H9 (cell line): Measurements from ENCODE around the gene ARSJ. TPM values are rescaled to one million over a fixed set of nuclear protein-coding genes. Genes with fewer than 3 reads are reported as not detected.

Experiments
- DNase-seq: peaks from one replicate; pipeline ENCODE4 v3.0.0-alpha.2; 2017
- H2AFZ ChIP-seq: one replicate; pipeline ENCODE4 v1.6.1; 2013; ENCODE audit warnings: mild to moderate bottlenecking, low read length, control low read depth, moderate library complexity
- H2AK5ac ChIP-seq: 2 replicates; pipeline ENCODE4 v1.6.1; 2013; ENCODE audit warnings: low read length, control low read depth, mixed read lengths; ENCODE audit not compliant: insufficient read length
- H2BK120ac ChIP-seq: one replicate; pipeline ENCODE4 v1.6.1; 2013; ENCODE audit warnings: low read depth, mild to moderate bottlenecking, low read length, control low read depth, inconsistent platforms; ENCODE audit not compliant: poor library complexity, severe bottlenecking
- H2BK12ac ChIP-seq: 2 replicates; pipeline ENCODE4 v1.6.1; 2013; ENCODE audit warnings: low read length, control low read depth, mixed read lengths, low read depth; ENCODE audit not compliant: insufficient read length
- H2BK15ac ChIP-seq: 2 replicates; pipeline ENCODE4 v1.6.1; 2013; ENCODE audit warnings: low read depth, low read length, control low read depth
- H2BK20ac ChIP-seq: one replicate; pipeline ENCODE4 v1.6.1; 2013; ENCODE audit warnings: low read depth, mild to moderate bottlenecking, low read length, control low read depth, inconsistent platforms; ENCODE audit not compliant: poor library complexity, severe bottlenecking
- H2BK5ac ChIP-seq: 2 replicates; pipeline ENCODE4 v1.6.1; 2013; ENCODE audit warnings: low read length, control low read depth, mixed read lengths; ENCODE audit not compliant: insufficient read length
- H3K14ac ChIP-seq: 2 replicates; pipeline ENCODE4 v1.6.1; 2013; ENCODE audit warnings: low read length, control low read depth; ENCODE audit not compliant: insufficient read depth
- H3K18ac ChIP-seq: 2 replicates; pipeline ENCODE4 v1.6.1; 2013; ENCODE audit warnings: low read depth, mild to moderate bottlenecking, mixed read lengths, low read length, control low read depth; ENCODE audit not compliant: insufficient read length
- H3K23ac ChIP-seq: 2 replicates; pipeline ENCODE4 v1.6.1; 2013; ENCODE audit warnings: low read length, control low read depth, mixed read lengths, low read depth; ENCODE audit not compliant: insufficient read length
- H3K23me2 ChIP-seq: 2 replicates; pipeline ENCODE4 v1.6.1; 2013; ENCODE audit warnings: low read depth, mild to moderate bottlenecking, mixed read lengths, low read length, control low read depth; ENCODE audit not compliant: insufficient read length, poor library complexity, severe bottlenecking
- H3K27ac ChIP-seq: 2 replicates; pipeline ENCODE4 v1.5.1; 2013; ENCODE audit warnings: low read length, control low read depth, mixed read lengths, low read depth; ENCODE audit not compliant: insufficient read length
- H3K27me3 ChIP-seq: 2 replicates; pipeline ENCODE4 v1.6.1; 2013; ENCODE audit warnings: low read length, control low read depth, inconsistent platforms; ENCODE audit not compliant: insufficient read depth
- H3K4ac ChIP-seq: 2 replicates; pipeline ENCODE4 v1.6.1; 2013; ENCODE audit warnings: low read depth, mild to moderate bottlenecking, control low read depth, inconsistent platforms, low read length, moderate library complexity
- H3K4me1 ChIP-seq: 2 replicates; pipeline ENCODE4 v1.6.1; 2013; ENCODE audit warnings: low read length, control low read depth, inconsistent platforms; ENCODE audit not compliant: insufficient read depth
- H3K4me2 ChIP-seq: 2 replicates; pipeline ENCODE4 v1.6.1; 2013; ENCODE audit warnings: low read length, control low read depth, mixed read lengths; ENCODE audit not compliant: insufficient read length, insufficient read depth
- H3K56ac ChIP-seq: 2 replicates; pipeline ENCODE4 v1.6.1; 2013; ENCODE audit warnings: low read depth, mild to moderate bottlenecking, mixed read lengths, low read length, control low read depth; ENCODE audit not compliant: insufficient read length
- H3K79me1 ChIP-seq: 2 replicates; pipeline ENCODE4 v1.6.1; 2013; ENCODE audit warnings: low read depth, mild to moderate bottlenecking, moderate library complexity, low read length, control low read depth, inconsistent platforms; ENCODE audit not compliant: insufficient read depth, poor library complexity, severe bottlenecking
- H3K79me2 ChIP-seq: 2 replicates; pipeline ENCODE4 v1.6.1; 2013; ENCODE audit warnings: low read length, control low read depth, inconsistent platforms; ENCODE audit not compliant: insufficient read depth
- H3K9ac ChIP-seq: 2 replicates; pipeline ENCODE4 v1.6.1; 2013; ENCODE audit warnings: low read length, control low read depth, mixed read lengths; ENCODE audit not compliant: insufficient read length; ENCODE audit errors: extremely low read depth
- H3K9me3 ChIP-seq: one replicate; pipeline ENCODE4 v1.6.1; 2013; ENCODE audit warnings: low read depth, low read length, inconsistent platforms; ENCODE audit not compliant: control insufficient read depth
- H3T11ph ChIP-seq: one replicate; pipeline ENCODE4 v1.6.1; 2013; ENCODE audit warnings: mild to moderate bottlenecking, low read length, control low read depth, inconsistent platforms
- H4K20me1 ChIP-seq: one replicate; pipeline ENCODE4 v1.6.1; 2013; ENCODE audit not compliant: control insufficient read depth, insufficient read length, insufficient read depth
- H4K5ac ChIP-seq: 2 replicates; pipeline ENCODE4 v1.6.1; 2013; ENCODE audit warnings: low read depth, mild to moderate bottlenecking, mixed read lengths, low read length, control low read depth; ENCODE audit not compliant: insufficient read length
- H4K8ac ChIP-seq: replicated peaks from 2 replicates; pipeline ENCODE4 v1.6.1; 2013; ENCODE audit warnings: low read length, control low read depth, mixed read lengths, low read depth; ENCODE audit not compliant: insufficient read length
- H4K91ac ChIP-seq: 2 replicates; pipeline ENCODE4 v1.6.1; 2013; ENCODE audit warnings: low read depth, mild to moderate bottlenecking, moderate library complexity, mixed read lengths, low read length, control low read depth; ENCODE audit not compliant: insufficient read length
- H3K27ac Mint-ChIP-seq, 3 experiments: 2 replicates in 2 of 3; 3 replicates in 1 of 3; pipeline ENCODE4 v1.8.0; 2020 to 2021; ENCODE audit warnings: mixed read lengths in 3 of 3, mild to moderate bottlenecking in 1 of 3, moderate library complexity in 1 of 3
- H3K27me3 Mint-ChIP-seq: 2 replicates; pipeline ENCODE4 v1.8.0; 2021; ENCODE audit warnings: low read depth, mild to moderate bottlenecking, moderate library complexity, mixed read lengths
- H3K36me3 Mint-ChIP-seq, 3 experiments: 2 replicates in 2 of 3; 3 replicates in 1 of 3; pipeline ENCODE4 v1.8.0; 2020 to 2021; ENCODE audit warnings: low read depth in 3 of 3, mixed read lengths in 3 of 3; ENCODE audit not compliant: insufficient read depth in 1 of 3
- H3K4me1 Mint-ChIP-seq, 2 experiments: 2 replicates each; pipeline ENCODE4 v1.8.0; 2020; ENCODE audit warnings: mixed read lengths in 2 of 2
- H3K4me3 Mint-ChIP-seq, 2 experiments: 2 replicates in 1 of 2; 3 replicates in 1 of 2; pipeline ENCODE4 v1.8.0; 2020 to 2021; ENCODE audit warnings: mild to moderate bottlenecking in 2 of 2, mixed read lengths in 2 of 2, moderate library complexity in 1 of 2
- H3K9me3 Mint-ChIP-seq, 2 experiments: 2 replicates in 1 of 2; 3 replicates in 1 of 2; pipeline ENCODE4 v1.8.0; 2020; ENCODE audit warnings: mild to moderate bottlenecking in 2 of 2, mixed read lengths in 2 of 2, moderate library complexity in 1 of 2
- CTCF ChIP-seq: fragments of 200-600 bp; sonication (generic); conservative IDR thresholded peaks from 3 replicates; pipeline ENCODE4 v1.8.0; 2021; ENCODE audit warnings: antibody characterized with exemption, mild to moderate bottlenecking
- WGBS: extraction: QIAGEN DNeasy Blood & Tissue Kit; methylation state at CpG from one replicate; pipeline ENCODE4 v1.1.7; 2013; ENCODE audit warnings: missing lambda C conversion rate, low lambda C conversion rate, mixed read lengths; ENCODE audit not compliant: insufficient read length; ENCODE audit errors: extremely low coverage; 5-methylcytosine and 5-hydroxymethylcytosine counted together
- total RNA-seq: library from RNA; stranded (reverse); gene quantifications from 2 replicates; pipeline ENCODE4 v1.2.1, GENCODE V29; 2021

The ARSJ gene
- total RNA-seq, 1 experiment from 2014 or later = 1.1 TPM

- H3K36me3 Mint-ChIP-seq = no peaks in the 10 kb centered on the region
These were observed 37.9 kb upstream of the ARSJ start for GRCh38 chr4:114017120-114017917.

More at GRCh38 chr4:114017120-114017917, 37.9 kb upstream of the ARSJ start:
- Histone ChIP-seq H2BK15ac (no peak overlapping the region), H3T11ph (no peak overlapping the region), H4K20me1 (no peaks in the 10 kb centered on the region), H3K4ac (no peak overlapping the region), H3K18ac (no peak overlapping the region), H3K9ac (no peak overlapping the region), H3K79me1 (no peaks in the 10 kb centered on the region), H4K5ac (no peak overlapping the region), H3K14ac (no peak overlapping the region), H2BK5ac (no peak overlapping the region), H2BK20ac (no peak overlapping the region), H3K79me2 (no peaks in the 10 kb centered on the region), H3K27me3 (no peaks in the 10 kb centered on the region), H3K4me2 (no peak overlapping the region), H2BK120ac (no peak overlapping the region), H2AK5ac (no peak overlapping the region), H3K23ac (no peak overlapping the region), H2AFZ (no peak overlapping the region), H4K91ac (no peak overlapping the region), H3K9me3 (no peaks in the 10 kb centered on the region), H4K8ac (no peak overlapping the region), H3K27ac (no peak overlapping the region), H3K4me1 (no peaks in the 10 kb centered on the region; the same call in 1 of the 2 replicates), H3K56ac (no peak overlapping the region), H3K23me2 (no peaks in the 10 kb centered on the region), H2BK12ac (no peak overlapping the region)
- Mint-ChIP-seq H3K27ac (no peak overlapping the region), H3K4me1 (peaks cover 0 to 2% of the 10 kb centered on the region in 2 experiments; a peak in 1 of 4 replicates), H3K9me3 (no peaks in the 10 kb centered on the region), H3K4me3 (no peak overlapping the region), H3K27me3 (no peaks in the 10 kb centered on the region)
- TF ChIP-seq CTCF = no peak
- DNase-seq = no peak
- WGBS = no CpG with 5 or more reads among the region's 4 CpGs
